Inflammatory macrophage treated with lipopolysaccharide for 1 hour (primary cell): ENCODE data around the gene TPH1.
"Not testable (repeated sequence)": the region's sequence is repeated elsewhere in the genome, so short reads cannot be mapped to it uniquely, and the experiment has no call there.

ENCODE experiments used
- DNase-seq, 2 donors: peaks; one replicate each; pipeline ENCODE4 v3.0.0-alpha.2; 2020 to 2022

Gene TPH1

GRCh38 chr11:18016789-18017188 lies 29.3 kb downstream of the TPH1 start:
- no peak for DNase-seq

DNA sequence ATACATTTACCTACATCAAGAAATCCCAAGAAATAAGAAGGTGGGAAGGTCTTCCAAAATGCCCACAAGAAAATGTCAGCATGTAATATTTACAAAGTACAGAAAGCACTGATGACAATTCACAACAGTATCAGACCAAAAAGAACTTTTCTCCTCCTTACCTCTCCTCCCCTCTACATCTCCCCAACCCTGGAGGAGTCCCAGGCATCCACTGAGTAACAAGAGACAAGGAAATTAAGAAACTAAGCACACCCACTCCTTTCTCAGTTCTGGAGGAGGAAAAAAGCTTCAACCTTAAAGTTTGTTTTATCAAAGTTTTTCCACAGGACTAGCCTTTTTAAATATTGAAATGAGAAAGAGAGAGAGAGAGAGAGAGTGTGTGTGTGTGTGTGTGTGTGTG lies 31.2 kb downstream of the TPH1 start:
- peak in 1 of 2 donors; percentile 8 for DNase-seq

GRCh38 chr11:18013790-18014507 lies 32.1 kb downstream of the TPH1 start:
- DNase-seq: peak in 1 of 2 donors; percentile 3

- peak; percentile 85 to 87 for DNase-seq
Observed at GRCh38 chr11:18012906-18013781, 32.9 kb downstream of the TPH1 start, which contains the start of gene SERGEF. TSS of gene SERGEF (minus strand) at chr11:18013047. CDS start at chr11:18013010, 37 bp downstream.

GRCh38 chr11:18012122-18012905 lies 33.8 kb downstream of the TPH1 start:
- no peak for DNase-seq

DNA sequence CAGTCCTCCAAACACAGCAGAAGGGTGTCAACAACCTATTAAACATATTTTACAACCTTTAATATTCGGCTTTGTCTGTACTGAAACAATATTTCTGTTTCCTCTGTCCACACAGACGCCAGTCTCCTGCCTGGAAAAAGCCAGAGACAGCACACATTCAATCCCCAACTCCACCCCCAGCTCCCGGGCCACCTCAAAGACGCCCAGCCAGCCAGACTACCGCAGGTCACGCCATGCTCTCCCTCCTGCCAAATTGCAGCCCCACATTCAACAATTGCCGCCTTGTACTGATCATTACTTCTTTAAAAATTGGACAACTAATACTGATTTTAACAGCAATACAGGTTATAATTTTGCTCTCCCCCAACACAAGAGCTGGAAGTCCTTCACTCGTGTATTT lies 34.4 kb downstream of the TPH1 start:
- no peak for DNase-seq

DNA sequence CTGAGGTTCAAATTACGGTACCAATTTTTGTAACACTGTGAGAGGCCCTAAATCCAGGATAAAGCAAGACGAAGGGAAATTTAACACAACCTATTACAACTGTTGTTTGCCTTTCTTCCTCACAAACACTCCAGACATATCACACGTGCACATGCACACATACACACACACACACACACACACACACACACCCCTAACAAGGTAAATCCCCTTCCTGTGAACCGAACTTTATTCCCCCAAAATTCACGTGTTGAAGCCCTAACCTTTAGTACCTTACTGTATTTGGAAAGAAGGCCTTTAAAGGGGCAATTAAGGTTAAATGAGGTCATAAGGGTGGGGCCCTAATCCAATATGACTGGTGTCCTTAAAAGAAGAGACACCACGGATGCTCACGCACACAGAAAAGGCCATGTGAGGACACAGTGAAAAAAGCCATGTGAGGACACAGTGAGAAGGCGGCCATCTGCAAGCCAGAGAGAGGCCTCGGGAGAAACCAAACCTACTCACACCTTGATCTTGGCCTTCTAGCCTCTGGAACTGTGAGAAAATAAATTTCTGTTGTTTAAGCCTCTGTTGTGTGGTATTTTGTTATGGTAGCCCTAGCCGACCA lies 35.0 kb downstream of the TPH1 start:
- no peak for DNase-seq

- DNase-seq: no peak
Observed at GRCh38 chr11:18010121-18010670, 35.9 kb downstream of the TPH1 start.

GRCh38 chr11:18005376-18006129 lies 40.5 kb downstream of the TPH1 start:
- DNase-seq: peak in 1 of 2 donors; percentile 43

DNA sequence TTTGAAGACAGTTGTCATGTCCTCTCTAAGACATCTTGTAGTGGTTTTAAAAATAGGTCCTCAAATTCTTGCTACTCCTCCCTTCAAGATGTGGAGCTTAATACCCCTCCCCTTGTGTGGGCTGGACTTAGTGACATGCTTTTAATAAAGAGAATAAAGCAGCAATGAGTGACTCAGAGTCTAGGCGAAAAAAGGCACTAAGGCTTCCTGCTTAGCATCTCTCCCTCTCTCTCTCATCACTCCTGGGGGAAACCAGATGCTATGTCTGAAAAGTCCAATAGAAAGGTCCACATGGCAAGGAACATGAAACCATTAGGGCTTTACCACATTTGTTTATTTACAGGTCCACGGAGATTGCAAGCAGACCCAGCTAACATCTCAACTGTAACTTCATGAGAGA lies 44.9 kb downstream of the TPH1 start:
- DNase-seq: no peak

GRCh38 chr11:18000760-18001159 lies 45.3 kb downstream of the TPH1 start:
- DNase-seq: no peak

- not testable (repeated sequence) for DNase-seq
Observed at GRCh38 chr11:18000128-18000527, 45.9 kb downstream of the TPH1 start.
